K562 (cell line): ENCODE results near the gene DHPS. TPM values are rescaled to one million over a fixed set of nuclear protein-coding genes. Genes with fewer than 3 reads are reported as not detected.
A peak's percentile ranks its signal among the peaks of the same experiment; 100 is the strongest.

Source experiments
- EZH2 ChIP-seq: IDR thresholded peaks from 2 replicates; pipeline ENCODE4 v1.6.1; 2012; ENCODE audit warnings: low read depth, mild to moderate bottlenecking, inconsistent platforms, low read length, borderline replicate concordance
- GATAD2B ChIP-seq: fragments of 450-650 bp; IDR thresholded peaks from 2 replicates; pipeline ENCODE4 v1.6.1; 2017; ENCODE audit warnings: mild to moderate bottlenecking, borderline replicate concordance
- MECOM ChIP-seq: fragments of 250-450 bp; sonication (Bioruptor Pico); IDR thresholded peaks from 2 replicates; pipeline ENCODE4 v1.8.0; 2022; ENCODE audit warnings: inconsistent platforms
- NCOA6 ChIP-seq: fragments of 450-650 bp; IDR thresholded peaks from 2 replicates; pipeline ENCODE4 v1.6.1; 2017; ENCODE audit warnings: mild to moderate bottlenecking
- NFXL1 ChIP-seq: fragments of 450-650 bp; formaldehyde crosslinking; IDR thresholded peaks from 2 replicates; pipeline ENCODE4 v1.4.0; 2021; ENCODE audit warnings: mild to moderate bottlenecking
- NR4A1 ChIP-seq, 2 experiments: fragments of 250-450 bp in 1 of 2; fragments of 450-650 bp in 1 of 2; sonication (Bioruptor Pico) in 1 of 2; IDR thresholded peaks; 2 replicates each; pipeline versions ENCODE4 v1.4.0 to v1.6.1; 2016 to 2020; ENCODE audit warnings: mild to moderate bottlenecking in 2 of 2, missing compliant biosample characterization in 1 of 2, missing genetic modification characterization in 1 of 2, moderate library complexity in 1 of 2
- PPARD ChIP-seq: fragments of 250-450 bp; sonication (Bioruptor Pico); IDR thresholded peaks from 2 replicates; pipeline ENCODE4 v1.8.0; 2022; ENCODE audit warnings: inconsistent platforms, mild to moderate bottlenecking, moderate library complexity
- RFX1 ChIP-seq: fragments of 450-650 bp; IDR thresholded peaks from 2 replicates; pipeline ENCODE4 v1.6.1; 2016; ENCODE audit warnings: mild to moderate bottlenecking, moderate library complexity
- RUNX1 ChIP-seq: sonication (generic); IDR thresholded peaks from 2 replicates; pipeline ENCODE4 v1.6.1; 2016; ENCODE audit warnings: antibody characterized with exemption, low read depth
- TAF9B ChIP-seq: fragments of 450-650 bp; IDR thresholded peaks from 2 replicates; pipeline ENCODE4 v1.6.1; 2018; ENCODE audit warnings: mild to moderate bottlenecking; ENCODE audit not compliant: partially characterized antibody
- YY1 ChIP-seq, 3 experiments: IDR thresholded peaks; 2 replicates each; pipeline ENCODE4 v1.6.1; 2011; ENCODE audit warnings: low read length in 2 of 3, mild to moderate bottlenecking in 2 of 3, moderate library complexity in 2 of 3, borderline replicate concordance in 1 of 3, control low read depth in 1 of 3, low read depth in 1 of 3; ENCODE audit not compliant: insufficient read depth in 3 of 3, insufficient replicate concordance in 2 of 3, control insufficient read depth in 1 of 3, insufficient read length in 1 of 3; ENCODE audit errors: extremely low read depth in 1 of 3
- ZBTB8A ChIP-seq: fragments of 450-650 bp; IDR thresholded peaks from 2 replicates; pipeline ENCODE4 v1.6.1; 2018; ENCODE audit warnings: mild to moderate bottlenecking, moderate library complexity; ENCODE audit not compliant: partially characterized antibody
- ZSCAN29 ChIP-seq: fragments of 450-650 bp; IDR thresholded peaks from 2 replicates; pipeline ENCODE4 v1.6.1; 2017
- polyA plus RNA-seq, 8 experiments: library from polyadenylated mRNA; depleted of rRNA in 4 of 8; stranded (reverse) in 5 of 8; unstranded in 3 of 8; fragments of >200 nt; fragmentation: Nextera tagmentation in 2 of 8; fragmentation: Illumina TruSeq in 1 of 8; extraction: Ambion mirVana in 2 of 8; extraction: Trizol in 1 of 8; gene quantifications; 2 replicates each; pipeline versions ENCODE4 v1.2.1 to v1.2.3, GENCODE V29; 2011 to 2014; ENCODE audit warnings: inconsistent platforms in 1 of 8, missing spikeins in 1 of 8
- total RNA-seq, 7 experiments: library from RNA; depleted of rRNA in 6 of 7; stranded (reverse); fragments of >200 nt in 6 of 7; fragmentation: Illumina TruSeq in 2 of 7; extraction: Trizol in 2 of 7; gene quantifications; 2 replicates each; pipeline versions ENCODE4 v1.2.1 to v1.2.3, GENCODE V29; 2011 to 2021; ENCODE audit warnings: low replicate concordance in 1 of 7
- TF ChIP-seq, protein P1 (sequence below): fragments of 450-650 bp; formaldehyde crosslinking; IDR thresholded peaks from 2 replicates; pipeline ENCODE4 v1.4.0; 2020; ENCODE audit warnings: mild to moderate bottlenecking, mixed read lengths
- TF ChIP-seq, protein P2 (sequence below): sonication (generic); formaldehyde crosslinking; IDR thresholded peaks from 2 replicates; pipeline ENCODE4 v1.8.0; 2022; ENCODE audit warnings: mild to moderate bottlenecking, missing genetic modification reagents, borderline replicate concordance
- TF ChIP-seq, protein P3 (sequence below), 2 experiments: fragments of 150-350 bp in 1 of 2; IDR thresholded peaks; 2 replicates each; pipeline ENCODE4 v1.6.1; 2012 to 2016; ENCODE audit warnings: low read depth in 2 of 2, low read length in 2 of 2, mild to moderate bottlenecking in 1 of 2, moderate library complexity in 1 of 2

DHPS gene
- total and polyA plus RNA-seq, 9 of the 15 experiments (the other 6 are each of a cell fraction or from before 2014, with no cell fraction given): 47.1 to 110 (median 79.9) TPM

DNA sequence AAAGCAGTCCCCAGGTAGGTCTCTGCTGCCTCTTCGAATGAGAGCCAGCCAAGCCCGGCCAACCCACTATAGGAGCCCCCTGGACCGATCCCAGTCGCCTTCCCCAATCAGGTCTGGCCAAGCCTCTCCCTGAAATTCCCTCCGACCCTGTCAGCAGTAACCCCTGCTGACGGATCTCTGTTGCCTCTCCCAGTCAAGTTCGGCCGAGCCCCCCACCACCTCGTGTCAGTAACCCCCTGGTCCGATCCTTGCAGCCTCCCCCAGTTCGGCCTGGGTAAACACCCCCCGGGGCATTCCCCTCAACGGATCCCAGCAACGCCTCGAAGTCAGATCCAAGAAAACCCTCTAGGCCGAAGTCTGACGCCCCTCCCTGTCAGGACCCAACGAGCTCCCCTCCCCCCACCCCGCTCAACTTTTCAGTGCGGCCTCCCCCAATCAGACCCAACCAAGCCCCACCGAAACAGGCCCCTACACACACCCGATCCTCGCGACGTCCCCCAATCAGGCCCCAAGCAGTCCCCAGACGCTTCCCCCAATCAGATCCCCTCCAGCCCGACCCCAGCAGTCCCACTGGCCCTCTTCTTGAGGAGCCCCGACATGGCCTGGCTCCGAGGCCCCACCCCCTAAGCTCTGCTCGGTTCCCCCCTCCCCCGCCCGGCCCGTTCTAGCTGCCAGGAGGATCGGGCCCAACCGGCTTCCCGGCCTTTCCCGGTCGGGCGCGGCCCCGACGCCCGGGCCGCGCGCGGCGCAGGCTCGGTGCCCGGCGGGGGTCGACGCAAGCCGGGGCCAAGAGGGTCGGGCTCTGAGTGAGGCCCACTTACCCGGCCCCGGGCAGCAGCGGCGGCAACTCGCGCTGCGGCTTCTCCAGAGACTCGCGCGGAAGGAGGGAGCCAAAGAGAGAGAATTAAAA is 40.2 kb upstream of the DHPS start (continued):
- TF ChIP-seq, protein P1, sequence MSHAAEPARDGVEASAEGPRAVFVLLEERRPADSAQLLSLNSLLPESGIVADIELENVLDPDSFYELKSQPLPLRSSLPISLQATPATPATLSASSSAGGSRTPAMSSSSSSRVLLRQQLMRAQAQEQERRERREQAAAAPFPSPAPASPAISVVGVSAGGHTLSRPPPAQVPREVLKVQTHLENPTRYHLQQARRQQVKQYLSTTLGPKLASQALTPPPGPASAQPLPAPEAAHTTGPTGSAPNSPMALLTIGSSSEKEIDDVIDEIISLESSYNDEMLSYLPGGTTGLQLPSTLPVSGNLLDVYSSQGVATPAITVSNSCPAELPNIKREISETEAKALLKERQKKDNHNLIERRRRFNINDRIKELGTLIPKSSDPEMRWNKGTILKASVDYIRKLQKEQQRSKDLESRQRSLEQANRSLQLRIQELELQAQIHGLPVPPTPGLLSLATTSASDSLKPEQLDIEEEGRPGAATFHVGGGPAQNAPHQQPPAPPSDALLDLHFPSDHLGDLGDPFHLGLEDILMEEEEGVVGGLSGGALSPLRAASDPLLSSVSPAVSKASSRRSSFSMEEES: no peak
- TF ChIP-seq NFXL1 (CRISPR knock-in tag): no peak
- TF ChIP-seq RFX1: no peak
- TF ChIP-seq, protein P2, sequence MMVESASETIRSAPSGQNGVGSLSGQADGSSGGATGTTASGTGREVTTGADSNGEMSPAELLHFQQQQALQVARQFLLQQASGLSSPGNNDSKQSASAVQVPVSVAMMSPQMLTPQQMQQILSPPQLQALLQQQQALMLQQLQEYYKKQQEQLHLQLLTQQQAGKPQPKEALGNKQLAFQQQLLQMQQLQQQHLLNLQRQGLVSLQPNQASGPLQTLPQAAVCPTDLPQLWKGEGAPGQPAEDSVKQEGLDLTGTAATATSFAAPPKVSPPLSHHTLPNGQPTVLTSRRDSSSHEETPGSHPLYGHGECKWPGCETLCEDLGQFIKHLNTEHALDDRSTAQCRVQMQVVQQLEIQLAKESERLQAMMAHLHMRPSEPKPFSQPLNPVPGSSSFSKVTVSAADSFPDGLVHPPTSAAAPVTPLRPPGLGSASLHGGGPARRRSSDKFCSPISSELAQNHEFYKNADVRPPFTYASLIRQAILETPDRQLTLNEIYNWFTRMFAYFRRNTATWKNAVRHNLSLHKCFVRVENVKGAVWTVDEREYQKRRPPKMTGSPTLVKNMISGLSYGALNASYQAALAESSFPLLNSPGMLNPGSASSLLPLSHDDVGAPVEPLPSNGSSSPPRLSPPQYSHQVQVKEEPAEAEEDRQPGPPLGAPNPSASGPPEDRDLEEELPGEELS (CRISPR knock-in tag): 0 out of 2 replicates have a peak, but pooled peaks have one; percentile 26
- peak in 1 of 3 experiments; percentile 13 for TF ChIP-seq YY1 (IDR thresholded peaks at IDR 0.05; ENCODE audit: borderline replicate concordance in 1 of 3, control insufficient read depth in 1 of 3, extremely low read depth in 1 of 3, insufficient read depth in 3 of 3, insufficient read length in 1 of 3, insufficient replicate concordance in 2 of 3, low read depth in 1 of 3, low read length in 2 of 3)
- TF ChIP-seq EZH2: no peak
- TF ChIP-seq NCOA6: no peak
- TF ChIP-seq ZSCAN29: no peak
- no peak for TF ChIP-seq TAF9B
- no peak for TF ChIP-seq MECOM (CRISPR knock-in tag)
- TF ChIP-seq, protein P3, sequence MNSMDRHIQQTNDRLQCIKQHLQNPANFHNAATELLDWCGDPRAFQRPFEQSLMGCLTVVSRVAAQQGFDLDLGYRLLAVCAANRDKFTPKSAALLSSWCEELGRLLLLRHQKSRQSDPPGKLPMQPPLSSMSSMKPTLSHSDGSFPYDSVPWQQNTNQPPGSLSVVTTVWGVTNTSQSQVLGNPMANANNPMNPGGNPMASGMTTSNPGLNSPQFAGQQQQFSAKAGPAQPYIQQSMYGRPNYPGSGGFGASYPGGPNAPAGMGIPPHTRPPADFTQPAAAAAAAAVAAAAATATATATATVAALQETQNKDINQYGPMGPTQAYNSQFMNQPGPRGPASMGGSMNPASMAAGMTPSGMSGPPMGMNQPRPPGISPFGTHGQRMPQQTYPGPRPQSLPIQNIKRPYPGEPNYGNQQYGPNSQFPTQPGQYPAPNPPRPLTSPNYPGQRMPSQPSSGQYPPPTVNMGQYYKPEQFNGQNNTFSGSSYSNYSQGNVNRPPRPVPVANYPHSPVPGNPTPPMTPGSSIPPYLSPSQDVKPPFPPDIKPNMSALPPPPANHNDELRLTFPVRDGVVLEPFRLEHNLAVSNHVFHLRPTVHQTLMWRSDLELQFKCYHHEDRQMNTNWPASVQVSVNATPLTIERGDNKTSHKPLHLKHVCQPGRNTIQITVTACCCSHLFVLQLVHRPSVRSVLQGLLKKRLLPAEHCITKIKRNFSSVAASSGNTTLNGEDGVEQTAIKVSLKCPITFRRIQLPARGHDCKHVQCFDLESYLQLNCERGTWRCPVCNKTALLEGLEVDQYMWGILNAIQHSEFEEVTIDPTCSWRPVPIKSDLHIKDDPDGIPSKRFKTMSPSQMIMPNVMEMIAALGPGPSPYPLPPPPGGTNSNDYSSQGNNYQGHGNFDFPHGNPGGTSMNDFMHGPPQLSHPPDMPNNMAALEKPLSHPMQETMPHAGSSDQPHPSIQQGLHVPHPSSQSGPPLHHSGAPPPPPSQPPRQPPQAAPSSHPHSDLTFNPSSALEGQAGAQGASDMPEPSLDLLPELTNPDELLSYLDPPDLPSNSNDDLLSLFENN (IDR thresholded peaks at IDR 0.05; ENCODE audit: low read depth in 2 of 2, low read length in 2 of 2): no peak
- TF ChIP-seq RUNX1: no peak
- no peak for TF ChIP-seq NR4A1 (CRISPR knock-in tag; IDR thresholded peaks at IDR 0.05)
- TF ChIP-seq NR4A1 (tag; IDR thresholded peaks at IDR 0.05): no peak
- 0 out of 2 replicates have a peak, but pooled peaks have one; percentile 54 for TF ChIP-seq GATAD2B
- TF ChIP-seq ZBTB8A: no peak
- TF ChIP-seq PPARD: no peak
